ENCODE data around the gene AHCYL1. TPM values are rescaled to one million over a fixed set of nuclear protein-coding genes. Genes with fewer than 3 reads are reported as not detected.

AHCYL1 gene
- total RNA-seq, 2 donors from 2014 or later: 78.9 to 96.0 TPM

- H3K27me3 Mint-ChIP-seq (ENCODE audit: insufficient read depth): peaks cover 58% of the 10 kb centered on the region
- TF ChIP-seq, protein P1, sequence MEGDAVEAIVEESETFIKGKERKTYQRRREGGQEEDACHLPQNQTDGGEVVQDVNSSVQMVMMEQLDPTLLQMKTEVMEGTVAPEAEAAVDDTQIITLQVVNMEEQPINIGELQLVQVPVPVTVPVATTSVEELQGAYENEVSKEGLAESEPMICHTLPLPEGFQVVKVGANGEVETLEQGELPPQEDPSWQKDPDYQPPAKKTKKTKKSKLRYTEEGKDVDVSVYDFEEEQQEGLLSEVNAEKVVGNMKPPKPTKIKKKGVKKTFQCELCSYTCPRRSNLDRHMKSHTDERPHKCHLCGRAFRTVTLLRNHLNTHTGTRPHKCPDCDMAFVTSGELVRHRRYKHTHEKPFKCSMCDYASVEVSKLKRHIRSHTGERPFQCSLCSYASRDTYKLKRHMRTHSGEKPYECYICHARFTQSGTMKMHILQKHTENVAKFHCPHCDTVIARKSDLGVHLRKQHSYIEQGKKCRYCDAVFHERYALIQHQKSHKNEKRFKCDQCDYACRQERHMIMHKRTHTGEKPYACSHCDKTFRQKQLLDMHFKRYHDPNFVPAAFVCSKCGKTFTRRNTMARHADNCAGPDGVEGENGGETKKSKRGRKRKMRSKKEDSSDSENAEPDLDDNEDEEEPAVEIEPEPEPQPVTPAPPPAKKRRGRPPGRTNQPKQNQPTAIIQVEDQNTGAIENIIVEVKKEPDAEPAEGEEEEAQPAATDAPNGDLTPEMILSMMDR (conservative IDR thresholded peaks at IDR 0.05): no peak
- DNase-seq: no peak
- Histone ChIP-seq H3K4me3 (ENCODE audit: low read length) (no peak overlapping the region), H3K27ac (ENCODE audit: low read depth, low read length) (no peak overlapping the region), H3K9me3 (ENCODE audit: control insufficient read depth, low read length) (no peaks in the 10 kb centered on the region), H3K9ac (ENCODE audit: extremely low read depth, low read length, poor library complexity, severe bottlenecking) (no peak overlapping the region), H3K4me1 (ENCODE audit: control insufficient read depth, insufficient read depth, low read length) (peaks cover 15% of the 10 kb centered on the region), H3K36me3 (ENCODE audit: control insufficient read depth, insufficient read depth, low read length) (no peaks in the 10 kb centered on the region), H3K27me3 (ENCODE audit: control insufficient read depth, insufficient read depth, low read length, poor library complexity, severe bottlenecking) (no peaks in the 10 kb centered on the region)
- no peak overlapping the region for H3K4me3 Mint-ChIP-seq
- no peaks in the 10 kb centered on the region for H3K9me3 Mint-ChIP-seq
- WGBS, 2 experiments (ENCODE audit: insufficient coverage in 1 of 2, insufficient read length in 1 of 2): 93% methylated on average over 1 of the region's 1 CpG; no CpG with 5 or more reads in 1 of the 2 experiments
- no peak overlapping the region for H3K27ac Mint-ChIP-seq
- peaks cover 44% of the 10 kb centered on the region for H3K4me1 Mint-ChIP-seq
- H3K36me3 Mint-ChIP-seq (ENCODE audit: low read depth): no peaks in the 10 kb centered on the region
Observed at GRCh38 chr1:109963864-109964263, 20.7 kb upstream of the AHCYL1 start.

- DNase-seq: no peak
- Histone ChIP-seq H3K27me3 (ENCODE audit: control insufficient read depth, insufficient read depth, low read length, poor library complexity, severe bottlenecking) (no peaks in the 10 kb centered on the region), H3K4me3 (ENCODE audit: low read length) (no peak overlapping the region), H3K4me1 (ENCODE audit: control insufficient read depth, insufficient read depth, low read length) (no peaks in the 10 kb centered on the region), H3K27ac (ENCODE audit: low read depth, low read length) (no peak overlapping the region), H3K9ac (ENCODE audit: extremely low read depth, low read length, poor library complexity, severe bottlenecking) (no peak overlapping the region), H3K36me3 (ENCODE audit: control insufficient read depth, insufficient read depth, low read length) (no peaks in the 10 kb centered on the region), H3K9me3 (ENCODE audit: control insufficient read depth, low read length) (no peaks in the 10 kb centered on the region)
- Mint-ChIP-seq H3K4me3 (no peak overlapping the region), H3K4me1 (peaks cover 3% of the 10 kb centered on the region), H3K9me3 (no peaks in the 10 kb centered on the region), H3K27me3 (ENCODE audit: insufficient read depth) (peaks cover 35% of the 10 kb centered on the region), H3K27ac (no peak overlapping the region), H3K36me3 (ENCODE audit: low read depth) (no peaks in the 10 kb centered on the region)
- WGBS, 2 experiments (ENCODE audit: insufficient coverage in 1 of 2, insufficient read length in 1 of 2): 93% methylated on average over 3 of the region's 3 CpGs
- TF ChIP-seq, protein P1 (conservative IDR thresholded peaks at IDR 0.05): no peak
Observed at GRCh38 chr1:109969146-109969829, 15.3 kb upstream of the AHCYL1 start.

DNA sequence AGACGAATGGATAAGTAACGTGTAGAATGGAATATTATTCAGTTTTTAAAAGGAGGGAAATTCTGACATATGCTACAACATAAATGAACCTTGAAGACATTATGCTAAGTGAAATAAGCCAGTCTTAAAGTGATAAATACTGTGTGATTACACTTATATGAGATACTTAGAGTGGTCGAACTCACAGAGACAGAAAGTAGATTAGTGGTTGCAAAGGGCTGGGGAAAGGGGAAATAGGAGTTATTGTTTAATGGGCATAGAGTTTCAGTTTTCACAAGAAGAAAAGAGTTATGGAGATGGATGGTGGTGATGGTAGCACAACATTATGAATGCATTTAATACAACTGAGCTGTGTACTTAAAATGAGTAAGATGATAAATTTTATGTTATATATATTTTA is 14.7 kb upstream of the AHCYL1 start:
- TF ChIP-seq, protein P1 (conservative IDR thresholded peaks at IDR 0.05): no peak
- WGBS, 2 experiments (ENCODE audit: insufficient coverage in 1 of 2, insufficient read length in 1 of 2): 95% methylated on average over 3 of the region's 3 CpGs
- peaks cover 35% of the 10 kb centered on the region for H3K27me3 Mint-ChIP-seq (ENCODE audit: insufficient read depth)

More for the DNA sequence above, 14.7 kb upstream of the AHCYL1 start:
- Mint-ChIP-seq H3K36me3 (ENCODE audit: low read depth) (no peaks in the 10 kb centered on the region), H3K4me1 (peaks cover 3% of the 10 kb centered on the region), H3K4me3 (no peak overlapping the region), H3K27ac (no peak overlapping the region), H3K9me3 (no peaks in the 10 kb centered on the region)
- Histone ChIP-seq H3K4me1 (ENCODE audit: control insufficient read depth, insufficient read depth, low read length) (no peaks in the 10 kb centered on the region), H3K9me3 (ENCODE audit: control insufficient read depth, low read length) (no peaks in the 10 kb centered on the region), H3K27ac (ENCODE audit: low read depth, low read length) (no peak overlapping the region), H3K9ac (ENCODE audit: extremely low read depth, low read length, poor library complexity, severe bottlenecking) (no peak overlapping the region), H3K36me3 (ENCODE audit: control insufficient read depth, insufficient read depth, low read length) (no peaks in the 10 kb centered on the region), H3K4me3 (ENCODE audit: low read length) (no peak overlapping the region), H3K27me3 (ENCODE audit: control insufficient read depth, insufficient read depth, low read length, poor library complexity, severe bottlenecking) (no peaks in the 10 kb centered on the region)
- DNase-seq: no peak

All from endodermal cell (in vitro differentiated cells).